IMR-90 (cell line): Measurements from ENCODE around the gene DDX42. TPM values are rescaled to one million over a fixed set of nuclear protein-coding genes. Genes with fewer than 3 reads are reported as not detected.

ENCODE experiments used
- ATAC-seq: fragments of 200-7000 bp; cut with Tn5 transposase; 2 replicates; pipeline ENCODE4 v1.9.1; 2020; ENCODE audit warnings: low read depth, mild to moderate bottlenecking, moderate library complexity
- BruUV-seq: library from RNA; stranded (reverse); fragments of 400-500 nt; replicated peaks from 2 replicates; lab custom pipeline; 2021; lab: Mats Ljungman, UMichigan
- CTCF ChIA-PET: fragments of 300-600 bp; formaldehyde crosslinking; extraction: SDS; loops from one replicate; lab custom pipeline; 2021; ENCODE audit warnings: antibody characterized with exemption; lab: Yijun Ruan, JAX
- POLR2A ChIA-PET: fragments of 300-600 bp; sonication (Branson Sonifier 250); formaldehyde crosslinking; loops from one replicate; lab custom pipeline; 2022; ENCODE audit warnings: antibody characterized with exemption; ENCODE audit not compliant: unreplicated experiment; lab: Charles Lee
- DNase-seq: peaks from one replicate; pipeline ENCODE4 v3.0.0; 2013
- H2AFZ ChIP-seq: replicated peaks from 2 replicates; pipeline ENCODE3; 2013; ENCODE audit warnings: low read length, mild to moderate bottlenecking; ENCODE audit not compliant: poor library complexity
- H2AK5ac ChIP-seq: 2 replicates; pipeline ENCODE4 v1.6.1; 2013; ENCODE audit warnings: low read depth, low read length, inconsistent platforms
- H2AK9ac ChIP-seq: replicated peaks from 2 replicates; pipeline ENCODE3; 2013; ENCODE audit warnings: mild to moderate bottlenecking, low read depth, low read length, moderate library complexity; ENCODE audit not compliant: poor library complexity
- H2BK120ac ChIP-seq: 2 replicates; pipeline ENCODE4 v1.6.1; 2013; ENCODE audit warnings: low read depth, low read length, inconsistent platforms
- H2BK15ac ChIP-seq: 3 replicates; pipeline ENCODE4 v1.6.1; 2013; ENCODE audit warnings: low read depth, low read length, inconsistent platforms
- H2BK20ac ChIP-seq: 2 replicates; pipeline ENCODE4 v1.6.1; 2013; ENCODE audit warnings: low read depth, mild to moderate bottlenecking, inconsistent platforms, low read length, moderate library complexity
- H2BK5ac ChIP-seq: 2 replicates; pipeline ENCODE4 v1.6.1; 2013; ENCODE audit warnings: mild to moderate bottlenecking, low read depth, low read length, inconsistent platforms; ENCODE audit not compliant: poor library complexity, severe bottlenecking
- H3K14ac ChIP-seq: replicated peaks from 2 replicates; pipeline ENCODE4 v1.6.1; 2013; ENCODE audit warnings: low read depth, low read length, inconsistent platforms
- H3K18ac ChIP-seq: 2 replicates; pipeline ENCODE4 v1.6.1; 2013; ENCODE audit warnings: low read depth, low read length, control low read depth
- H3K23ac ChIP-seq: 2 replicates; pipeline ENCODE4 v1.6.1; 2013; ENCODE audit warnings: low read depth, low read length, inconsistent platforms
- H3K27ac ChIP-seq: 2 replicates; pipeline ENCODE4 v1.5.1; 2013; ENCODE audit warnings: mild to moderate bottlenecking, control low read depth, low read length; ENCODE audit not compliant: insufficient read depth
- H3K27me3 ChIP-seq: 2 replicates; pipeline ENCODE4 v1.6.1; 2013; ENCODE audit warnings: low read length; ENCODE audit not compliant: control insufficient read depth, insufficient read depth
- H3K36me3 ChIP-seq: 2 replicates; pipeline ENCODE4 v1.6.1; 2013; ENCODE audit warnings: low read length, mixed read lengths; ENCODE audit not compliant: control insufficient read depth, insufficient read depth
- H3K4ac ChIP-seq: 2 replicates; pipeline ENCODE4 v1.6.1; 2013; ENCODE audit warnings: low read depth, low read length, inconsistent platforms
- H3K4me1 ChIP-seq: 2 replicates; pipeline ENCODE4 v1.6.1; 2013; ENCODE audit warnings: low read length, mixed read lengths; ENCODE audit not compliant: control insufficient read depth, insufficient read depth
- H3K4me2 ChIP-seq: 2 replicates; pipeline ENCODE4 v1.6.1; 2013; ENCODE audit warnings: low read depth, mild to moderate bottlenecking, control low read depth, low read length, moderate library complexity
- H3K4me3 ChIP-seq: 2 replicates; pipeline ENCODE4 v1.5.1; 2013; ENCODE audit warnings: low read depth, mild to moderate bottlenecking, control low read depth, low read length, moderate library complexity; ENCODE audit not compliant: insufficient read depth
- H3K56ac ChIP-seq: 2 replicates; pipeline ENCODE4 v1.6.1; 2013; ENCODE audit warnings: low read length, inconsistent platforms; ENCODE audit not compliant: insufficient read depth; ENCODE audit errors: extremely low read depth
- H3K79me1 ChIP-seq, 2 experiments: 2 replicates each; pipeline ENCODE4 v1.6.1; 2013; ENCODE audit warnings: low read length in 2 of 2, inconsistent platforms in 1 of 2, low read depth in 1 of 2
- H3K9ac ChIP-seq: 2 replicates; pipeline ENCODE4 v1.6.1; 2013; ENCODE audit warnings: low read depth, low read length, control low read depth
- H3K9me1 ChIP-seq: 2 replicates; pipeline ENCODE4 v1.6.1; 2013; ENCODE audit warnings: low read length, inconsistent platforms; ENCODE audit not compliant: insufficient read depth
- H3K9me3 ChIP-seq: 2 replicates; pipeline ENCODE4 v1.6.1; 2013; ENCODE audit warnings: low read length; ENCODE audit not compliant: control insufficient read depth, insufficient read depth
- H4K20me1 ChIP-seq: 2 replicates; pipeline ENCODE4 v1.6.1; 2013; ENCODE audit warnings: low read length, inconsistent platforms; ENCODE audit not compliant: insufficient read depth
- H4K5ac ChIP-seq: 2 replicates; pipeline ENCODE4 v1.6.1; 2013; ENCODE audit warnings: mild to moderate bottlenecking, low read depth, low read length, control low read depth
- H4K8ac ChIP-seq, 2 experiments: 2 replicates each; pipeline ENCODE4 v1.6.1; 2013; ENCODE audit warnings: low read depth in 2 of 2, low read length in 2 of 2, control low read depth in 1 of 2, inconsistent platforms in 1 of 2
- H4K91ac ChIP-seq: 2 replicates; pipeline ENCODE4 v1.6.1; 2013; ENCODE audit warnings: low read depth, low read length, inconsistent platforms; ENCODE audit not compliant: insufficient read depth
- FOS ChIP-seq: fragments of 150-350 bp; IDR thresholded peaks from 2 replicates; pipeline ENCODE4 v1.6.1; 2016; ENCODE audit warnings: low read depth, low read length
- MAFK ChIP-seq: IDR thresholded peaks from 2 replicates; pipeline ENCODE4 v1.6.1; 2012; ENCODE audit warnings: low read depth, low read length, improper control_type of control experiment
- MAZ ChIP-seq: IDR thresholded peaks from 2 replicates; pipeline ENCODE4 v1.6.1; 2012; ENCODE audit warnings: low read depth, mild to moderate bottlenecking, low read length, improper control_type of control experiment, moderate library complexity, borderline replicate concordance
- NFE2L2 ChIP-seq: fragments of 150-350 bp; IDR thresholded peaks from 2 replicates; pipeline ENCODE4 v1.6.1; 2016; ENCODE audit warnings: low read depth, mild to moderate bottlenecking, low read length
- RFX5 ChIP-seq: IDR thresholded peaks from 2 replicates; pipeline ENCODE4 v1.8.0; 2012; ENCODE audit warnings: low read depth, mild to moderate bottlenecking, low read length, moderate library complexity
- SMC3 ChIP-seq: fragments of 150-350 bp; IDR thresholded peaks from 2 replicates; pipeline ENCODE4 v1.6.1; 2016; ENCODE audit warnings: low read depth, mild to moderate bottlenecking, antibody characterized with exemption, low read length, moderate library complexity
- USF2 ChIP-seq: fragments of 150-350 bp; IDR thresholded peaks from 2 replicates; pipeline ENCODE4 v1.6.1; 2017; ENCODE audit warnings: mild to moderate bottlenecking, antibody characterized with exemption, low read length, low read depth
- WGBS, 2 experiments: methylation state at CpG; one replicate each; pipeline versions ENCODE4 v1.1.5 to v1.1.7; 2013; ENCODE audit warnings: missing lambda C conversion rate in 2 of 2; ENCODE audit not compliant: insufficient read length in 1 of 2; ENCODE audit errors: extremely low coverage in 2 of 2; 5-methylcytosine and 5-hydroxymethylcytosine counted together
- dilution Hi-C: fragments of 300-500 bp; cut with HindIII; formaldehyde crosslinking; loops from one replicate; pipeline ENCODE4 v1.14.3; 2018; ENCODE audit warnings: low sequenced_read_pairs; ENCODE audit not compliant: unreplicated experiment
- in situ Hi-C: fragments of 300-500 bp; cut with MboI; formaldehyde crosslinking; loops from 3 replicates; pipeline ENCODE4 v1.14.3; 2019; ENCODE audit warnings: low sequenced_read_pairs, inconsistent platforms, mixed read lengths
- intact Hi-C: fragments of 100-400 bp; cut with micrococcal nuclease; formaldehyde crosslinking; loops from 2 replicates; pipeline ENCODE4 v1.10.0; 2022
- polyA plus RNA-seq, 3 experiments: library from polyadenylated mRNA; depleted of rRNA; stranded (reverse); fragments of >200 nt; gene quantifications; 2 replicates each; pipeline ENCODE4 v1.2.3, GENCODE V29; 2012; ENCODE audit warnings: low replicate concordance in 1 of 3
- total RNA-seq: library from RNA; depleted of rRNA; stranded (reverse); fragments of >200 nt; gene quantifications from 2 replicates; pipeline ENCODE4 v1.2.3, GENCODE V29; 2012
- TF ChIP-seq, protein P1 (sequence below): conservative IDR thresholded peaks from 2 replicates; pipeline ENCODE4 v1.5.1; 2012; ENCODE audit warnings: mild to moderate bottlenecking, low read depth, low read length, improper control_type of control experiment

Gene DDX42
- total and polyA plus RNA-seq, 2 of the 4 experiments (the other 2 are of a cell fraction): 75.8 to 91.5 TPM

DNA sequence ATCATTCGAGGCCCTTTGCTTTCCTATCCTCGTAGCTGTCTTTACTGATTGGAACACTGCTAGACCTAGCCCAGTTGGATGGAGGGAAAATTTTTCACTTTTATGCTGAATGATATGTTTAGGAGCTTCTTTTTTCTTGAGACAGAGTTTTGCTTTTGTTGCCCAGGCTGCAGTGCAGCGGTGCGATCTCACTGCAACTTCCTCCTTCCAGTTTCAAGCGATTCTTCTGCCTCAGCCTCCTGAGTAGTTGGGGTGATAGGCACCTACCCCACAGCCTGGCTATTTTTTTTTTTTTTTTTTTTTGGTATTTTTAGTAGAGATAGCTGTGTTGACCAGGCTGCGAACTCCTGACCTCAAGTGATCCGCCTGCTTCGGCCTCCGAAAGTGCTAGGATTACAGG, 36.0 kb downstream of the DDX42 start:
- Histone ChIP-seq H2BK20ac (no peak overlapping the region), H3K36me3 (peaks cover 62% of the 10 kb centered on the region), H4K5ac (no peak overlapping the region), H3K4me3 (no peak overlapping the region), H2AK9ac (no peak overlapping the region), H2AK5ac (no peak overlapping the region), H2BK5ac (no peak overlapping the region), H2BK15ac (no peak overlapping the region), H3K14ac (no peak overlapping the region), H3K27ac (no peak overlapping the region), H3K9me3 (no peaks in the 10 kb centered on the region), H3K56ac (no peak overlapping the region), H4K8ac (no peak overlapping the region), H3K23ac (no peak overlapping the region), H3K4ac (no peak overlapping the region), H3K4me2 (no peak overlapping the region), H3K9ac (no peak overlapping the region), H4K20me1 (no peaks in the 10 kb centered on the region), H3K9me1 (no peaks in the 10 kb centered on the region), H2AFZ (no peak overlapping the region), H3K27me3 (no peaks in the 10 kb centered on the region), H3K18ac (no peak overlapping the region), H3K4me1 (no peaks in the 10 kb centered on the region; the same call in 1 of the 2 replicates), H4K91ac (no peak overlapping the region), H2BK120ac (no peak overlapping the region), H3K79me1 (peaks cover 22 to 30% of the 10 kb centered on the region in 2 experiments)
- no peak for DNase-seq
- in situ Hi-C loops (no loop called here), dilution Hi-C loops (no loop called here), intact Hi-C loops (no loop called here)
- TF ChIP-seq MAFK: no peak
- TF ChIP-seq FOS: no peak
- TF ChIP-seq, protein P1, sequence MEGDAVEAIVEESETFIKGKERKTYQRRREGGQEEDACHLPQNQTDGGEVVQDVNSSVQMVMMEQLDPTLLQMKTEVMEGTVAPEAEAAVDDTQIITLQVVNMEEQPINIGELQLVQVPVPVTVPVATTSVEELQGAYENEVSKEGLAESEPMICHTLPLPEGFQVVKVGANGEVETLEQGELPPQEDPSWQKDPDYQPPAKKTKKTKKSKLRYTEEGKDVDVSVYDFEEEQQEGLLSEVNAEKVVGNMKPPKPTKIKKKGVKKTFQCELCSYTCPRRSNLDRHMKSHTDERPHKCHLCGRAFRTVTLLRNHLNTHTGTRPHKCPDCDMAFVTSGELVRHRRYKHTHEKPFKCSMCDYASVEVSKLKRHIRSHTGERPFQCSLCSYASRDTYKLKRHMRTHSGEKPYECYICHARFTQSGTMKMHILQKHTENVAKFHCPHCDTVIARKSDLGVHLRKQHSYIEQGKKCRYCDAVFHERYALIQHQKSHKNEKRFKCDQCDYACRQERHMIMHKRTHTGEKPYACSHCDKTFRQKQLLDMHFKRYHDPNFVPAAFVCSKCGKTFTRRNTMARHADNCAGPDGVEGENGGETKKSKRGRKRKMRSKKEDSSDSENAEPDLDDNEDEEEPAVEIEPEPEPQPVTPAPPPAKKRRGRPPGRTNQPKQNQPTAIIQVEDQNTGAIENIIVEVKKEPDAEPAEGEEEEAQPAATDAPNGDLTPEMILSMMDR: no peak
- TF ChIP-seq USF2: no peak
- no peak for TF ChIP-seq MAZ
- no peak for TF ChIP-seq RFX5
- no peak for TF ChIP-seq SMC3
- TF ChIP-seq NFE2L2: no peak
- WGBS, 2 experiments: no CpG with 5 or more reads among the region's 9 CpGs
- no peak for ATAC-seq
- BruUV-seq: no TSS peak
- ChIA-PET CTCF (no interaction called here), POLR2A (no interaction called here)
